HG03565 (cell line): Measurements from ENCODE around the gene GMDS.
"Not testable (repeated sequence)": the region's sequence is repeated elsewhere in the genome, so short reads cannot be mapped to it uniquely, and the experiment has no call there.

ENCODE experiments used
- ATAC-seq: cut with Tn5 transposase; IDR thresholded peaks from one replicate; pipeline ENCODE4 v1.9.1; 2021; ENCODE audit warnings: mild to moderate bottlenecking, moderate library complexity; ENCODE audit not compliant: unreplicated experiment

The GMDS gene

DNA sequence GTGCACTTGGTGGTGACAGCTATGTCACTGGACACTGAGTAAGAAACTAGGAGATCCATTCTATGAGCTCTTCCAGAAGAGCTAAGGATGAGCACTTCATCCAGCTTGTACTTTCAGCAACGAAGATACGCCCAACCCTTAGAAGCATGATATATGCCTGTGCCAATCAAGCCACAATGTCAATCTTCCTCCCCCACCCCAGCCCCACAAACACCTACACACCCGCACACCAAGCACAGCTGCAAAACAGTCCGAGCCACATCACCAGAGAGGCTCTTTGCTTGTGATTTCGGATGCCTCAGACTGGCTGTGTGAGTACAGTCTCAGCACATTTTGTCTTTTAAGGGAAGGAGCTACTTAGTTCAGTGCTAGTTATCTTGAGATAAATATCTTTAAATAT, 375.2 kb downstream of the GMDS start:
- ATAC-seq = no peak

DNA sequence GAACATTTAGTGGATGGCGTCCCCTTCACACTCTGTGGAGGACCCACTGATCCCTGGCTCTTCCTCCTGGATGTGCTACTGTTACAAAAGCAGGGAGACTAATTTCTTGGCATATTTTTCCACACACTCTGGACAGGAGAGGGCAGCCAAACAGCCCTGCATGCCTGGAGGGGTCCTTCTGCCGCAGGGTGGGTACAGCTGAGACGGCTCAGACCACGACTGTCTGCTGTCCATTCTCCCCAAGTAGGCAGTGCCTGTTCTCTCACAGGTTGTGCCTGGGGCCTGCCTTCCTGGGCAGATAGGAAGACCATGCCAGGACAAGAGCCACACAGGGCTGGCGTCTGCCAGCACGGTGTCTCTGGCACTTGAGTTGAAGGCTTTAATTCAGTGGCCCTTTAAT, 375.6 kb downstream of the GMDS start:
- no peak for ATAC-seq

DNA sequence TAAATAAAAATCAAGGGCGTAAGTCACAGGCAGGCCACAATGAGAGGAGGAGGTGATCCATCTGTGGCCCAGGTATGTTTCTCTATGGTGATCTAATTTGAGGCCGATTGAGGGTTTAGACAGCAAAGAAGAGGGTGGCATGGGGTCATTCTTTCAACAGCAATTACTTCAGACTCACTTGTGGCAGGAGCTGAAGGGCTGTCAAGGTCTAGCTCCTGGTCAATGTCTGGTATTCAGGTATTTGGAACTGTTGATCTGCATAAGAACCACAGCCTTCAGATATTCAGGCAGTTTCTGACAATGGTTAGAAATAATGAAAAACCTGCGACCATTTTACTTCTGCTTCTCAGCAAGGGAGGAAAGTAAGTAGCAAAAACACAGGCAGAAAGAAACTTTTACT, 376.1 kb downstream of the GMDS start:
- no peak for ATAC-seq

DNA sequence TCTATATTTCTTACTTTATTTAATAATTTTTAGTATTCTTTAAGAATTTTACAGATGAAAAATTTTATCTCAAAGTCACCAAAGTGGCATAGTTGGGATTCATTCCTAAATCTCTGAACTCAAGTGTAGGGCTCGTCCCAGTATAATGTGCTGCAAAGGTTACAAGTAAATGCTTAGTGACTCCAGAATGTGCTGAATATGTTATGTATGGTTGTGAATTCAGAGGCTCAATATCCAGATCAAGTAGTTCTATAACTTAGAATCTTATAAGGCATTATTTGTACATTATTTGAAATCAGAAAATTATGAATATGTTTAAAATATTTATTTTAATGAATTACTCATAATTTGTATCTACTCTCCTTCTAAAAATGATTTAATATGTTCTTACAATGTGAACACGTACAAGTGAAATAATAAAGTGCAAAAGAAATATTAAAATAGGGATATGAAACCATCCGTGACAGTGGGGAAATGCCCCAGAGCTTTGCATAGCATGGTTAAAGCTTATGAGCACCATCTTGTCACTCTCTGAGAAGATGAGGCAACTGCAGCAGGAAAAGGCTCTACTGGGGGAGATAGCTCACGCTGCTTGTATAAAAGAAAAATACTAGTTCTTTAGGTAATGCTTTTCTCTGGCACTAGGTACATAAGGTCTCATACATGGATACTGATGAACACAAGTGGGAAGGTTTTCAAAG, 376.7 kb downstream of the GMDS start:
- peak; percentile 80 for ATAC-seq

DNA sequence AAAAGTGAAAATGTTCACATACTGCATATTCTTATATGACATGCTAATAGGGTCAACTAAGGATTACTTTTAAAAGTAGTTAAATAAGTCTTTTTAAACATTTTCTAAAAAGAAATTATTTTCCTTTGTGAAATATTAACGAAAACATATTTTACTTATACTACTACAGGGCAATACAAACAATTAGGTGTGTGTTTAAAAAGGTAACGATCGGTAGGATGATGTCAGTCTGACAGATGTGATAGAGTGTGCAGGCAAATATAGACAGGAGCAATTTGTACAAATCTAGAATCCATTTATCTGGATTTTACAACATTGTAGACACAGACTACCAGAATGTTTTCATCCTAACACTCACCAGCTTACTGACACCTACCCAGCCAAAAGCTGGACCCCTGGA, 378.2 kb downstream of the GMDS start:
- ATAC-seq = no peak

DNA sequence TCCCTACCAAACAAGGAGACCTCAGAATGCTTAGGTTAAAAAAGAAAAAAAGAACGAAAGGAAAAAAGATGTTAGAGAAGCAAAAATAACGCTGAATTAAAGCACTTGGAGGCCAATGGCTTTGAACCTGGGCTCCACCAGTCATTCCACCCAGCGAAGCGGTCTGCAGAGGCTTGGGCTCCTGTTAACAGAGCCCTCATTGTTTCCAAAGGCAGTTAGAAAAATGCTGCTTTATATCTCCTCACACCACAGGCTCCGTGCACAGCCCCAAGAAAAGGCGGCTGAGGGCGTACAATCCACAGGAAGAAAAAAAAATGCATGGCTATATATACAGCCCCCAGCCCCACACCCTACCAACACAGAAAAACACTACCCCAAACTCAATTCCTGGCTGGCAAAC, 379.8 kb downstream of the GMDS start:
- ATAC-seq = no peak

DNA sequence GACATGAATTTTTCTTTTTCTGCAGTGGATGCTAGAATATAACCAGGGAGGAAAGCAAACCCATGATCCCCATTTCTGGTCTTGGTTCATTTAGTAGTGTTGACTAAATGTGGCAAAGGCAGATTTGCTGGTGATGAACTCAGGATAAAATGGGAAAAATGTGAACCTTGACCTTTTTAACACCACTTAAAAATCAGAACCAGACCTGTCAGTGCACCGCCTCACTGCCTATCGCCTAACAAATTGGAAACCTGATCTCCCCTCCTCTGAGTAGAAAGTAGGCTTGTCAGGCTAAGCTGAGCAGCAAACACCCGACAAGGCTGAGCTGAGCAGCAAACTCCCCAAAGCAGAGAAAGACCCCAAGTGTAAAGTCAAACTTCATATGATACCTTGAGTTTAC, 380.9 kb downstream of the GMDS start:
- ATAC-seq = no peak

DNA sequence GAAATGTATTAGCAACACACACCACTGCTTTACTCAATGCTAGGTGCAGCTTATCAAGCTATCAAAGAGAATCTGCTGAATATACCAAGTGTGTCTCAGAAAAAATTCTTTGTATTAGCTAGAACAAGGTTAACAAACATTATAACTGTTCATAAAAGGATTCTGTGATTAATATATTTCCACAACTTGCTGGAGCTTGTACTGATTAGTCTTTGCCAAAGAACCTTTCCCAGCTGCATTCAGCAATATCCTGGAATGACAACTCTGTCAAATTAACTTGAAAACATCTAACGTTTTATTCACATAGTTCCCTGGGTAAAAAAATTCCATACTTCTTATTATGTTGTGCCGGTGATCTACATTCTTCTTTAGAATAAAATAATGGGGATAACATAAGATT, 383.0 kb downstream of the GMDS start:
- no peak for ATAC-seq

DNA sequence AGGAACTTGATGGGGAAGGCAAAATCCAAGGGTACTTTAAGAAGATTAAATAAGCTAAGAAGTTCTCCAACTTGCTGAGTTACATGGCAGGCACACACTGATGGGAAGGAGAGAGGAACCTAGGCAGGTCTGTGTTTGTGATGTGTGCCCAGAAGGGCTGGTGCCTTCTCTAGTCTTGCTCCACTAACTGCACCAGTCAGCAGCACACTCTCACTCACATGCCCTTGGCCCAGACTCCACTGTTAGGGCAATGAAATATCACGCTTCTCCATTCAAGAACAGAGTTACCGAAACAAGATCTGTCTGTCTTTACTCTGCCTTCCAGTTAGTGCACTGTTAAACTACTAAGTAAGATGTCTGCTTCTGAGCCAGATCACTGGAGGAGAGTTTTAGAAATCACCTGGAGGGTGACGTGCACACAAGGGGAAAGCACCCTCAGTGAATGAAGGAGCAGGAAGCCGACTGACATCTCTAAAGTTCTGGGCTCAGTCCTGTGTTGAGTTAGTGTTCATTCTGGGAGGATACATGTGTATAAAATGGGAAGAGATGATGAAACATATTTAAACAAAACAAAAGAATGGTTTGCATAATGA, 384.6 kb downstream of the GMDS start:
- no peak for ATAC-seq

DNA sequence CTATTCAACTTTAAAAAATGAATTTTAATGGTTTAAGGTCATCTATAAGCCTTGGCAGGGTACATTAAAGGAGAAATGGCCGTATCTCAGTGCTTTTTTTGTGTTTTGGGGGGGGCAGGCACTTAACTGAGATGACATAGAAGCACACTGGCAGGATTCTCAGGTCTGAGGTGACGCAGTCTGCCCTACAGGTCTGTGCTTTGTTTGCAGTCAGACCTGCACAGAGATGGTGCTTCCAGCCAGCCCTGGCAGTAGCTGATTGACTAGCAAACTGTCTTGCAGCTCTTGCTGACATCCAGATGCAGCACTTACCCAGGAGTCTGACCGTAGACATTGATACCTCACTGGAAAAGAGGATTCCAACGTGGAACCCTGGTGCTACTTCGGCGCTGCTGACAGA, 386.5 kb downstream of the GMDS start:
- ATAC-seq = no peak

DNA sequence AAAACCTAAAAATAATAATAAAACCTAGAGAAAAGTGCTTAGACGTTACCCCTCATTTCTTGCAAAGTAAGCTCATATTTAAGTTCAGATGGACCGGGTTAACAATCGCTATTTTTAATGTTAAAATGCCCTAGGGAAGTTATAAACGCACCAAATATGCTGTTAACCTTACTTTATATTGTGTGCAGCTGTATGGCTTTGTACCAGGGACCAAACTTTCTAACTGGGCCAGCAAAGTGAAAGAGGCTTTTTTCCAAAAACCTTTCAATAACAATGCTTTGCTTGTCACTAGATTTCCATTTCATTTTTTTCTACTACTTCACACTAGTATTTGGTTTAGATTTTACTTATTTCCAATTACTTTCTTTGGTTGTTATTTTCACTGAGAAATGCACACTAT, 387.2 kb downstream of the GMDS start:
- no peak for ATAC-seq

DNA sequence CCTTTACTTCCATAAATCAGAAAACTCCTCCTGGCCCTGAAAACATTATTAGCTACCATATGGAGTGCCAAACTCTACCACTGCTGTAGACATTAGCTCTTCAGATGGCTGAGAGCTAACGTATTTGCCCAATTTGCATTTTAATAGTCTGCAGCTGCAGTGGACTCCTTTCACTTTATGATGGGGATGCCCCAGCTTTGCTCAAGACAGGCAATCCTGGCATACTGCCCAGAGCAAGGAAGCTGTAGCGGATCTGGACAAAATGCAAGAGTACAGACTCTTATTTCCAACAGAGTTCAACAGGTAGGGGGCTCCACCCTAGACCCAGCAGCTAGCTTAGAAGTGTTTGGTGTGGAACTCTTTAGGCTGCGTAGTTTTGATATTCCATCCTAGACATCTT, 389.0 kb downstream of the GMDS start:
- ATAC-seq = peak; percentile 82

DNA sequence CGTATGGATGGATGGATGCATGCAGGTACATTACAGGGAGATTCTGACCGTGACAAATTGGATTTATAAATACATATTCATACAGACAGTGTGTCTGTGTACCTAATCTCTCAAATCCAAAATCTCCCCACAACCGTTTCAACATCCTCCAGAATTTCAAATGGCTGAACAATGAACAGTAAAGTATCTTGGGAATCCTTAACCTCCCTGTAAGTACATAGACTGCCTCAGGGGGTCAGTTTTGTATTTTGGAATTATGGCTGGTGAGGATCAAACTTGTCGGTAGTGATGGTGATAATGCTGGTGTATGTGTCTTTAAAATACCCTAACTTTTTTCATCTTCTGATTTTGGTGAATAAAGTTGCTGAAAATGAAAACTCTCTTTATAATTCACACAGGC, 389.5 kb downstream of the GMDS start:
- no peak for ATAC-seq

DNA sequence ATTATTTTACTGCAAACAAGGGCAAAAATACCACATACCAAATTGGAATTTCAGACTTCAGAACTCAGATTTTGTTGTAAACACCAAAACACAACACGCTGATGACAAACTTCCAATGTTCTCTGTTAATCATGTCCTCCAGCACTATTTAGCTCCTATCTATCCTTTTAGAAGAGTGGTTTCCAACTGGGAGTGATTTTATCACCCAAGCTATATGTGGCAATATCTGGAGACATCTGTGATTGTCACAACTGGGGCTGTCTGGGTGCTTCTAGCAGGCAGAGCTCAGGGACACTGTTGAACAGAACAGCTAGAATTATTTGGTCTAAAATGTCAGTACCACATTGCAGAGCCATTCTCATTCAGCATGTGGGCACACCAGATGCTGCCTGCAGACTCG, 391.1 kb downstream of the GMDS start:
- ATAC-seq = no peak

DNA sequence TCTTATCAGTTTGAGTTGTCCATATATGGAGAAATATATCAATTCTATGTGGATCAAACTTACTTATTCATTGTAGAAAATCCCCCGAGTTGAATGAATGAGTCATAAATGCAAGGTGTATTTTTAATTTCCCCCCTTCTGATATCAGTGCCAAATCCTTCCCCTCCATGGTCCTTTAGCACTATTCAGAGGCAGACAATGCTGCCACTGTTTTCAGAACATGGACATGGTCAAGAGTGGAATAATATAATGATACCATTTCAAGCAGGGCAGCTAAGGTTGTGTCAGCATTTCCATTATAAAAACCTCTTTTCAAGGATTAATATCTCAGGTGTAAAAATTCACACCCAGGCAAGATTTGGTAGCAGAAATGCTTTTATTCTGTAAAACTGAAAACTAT, 391.6 kb downstream of the GMDS start:
- no peak for ATAC-seq

DNA sequence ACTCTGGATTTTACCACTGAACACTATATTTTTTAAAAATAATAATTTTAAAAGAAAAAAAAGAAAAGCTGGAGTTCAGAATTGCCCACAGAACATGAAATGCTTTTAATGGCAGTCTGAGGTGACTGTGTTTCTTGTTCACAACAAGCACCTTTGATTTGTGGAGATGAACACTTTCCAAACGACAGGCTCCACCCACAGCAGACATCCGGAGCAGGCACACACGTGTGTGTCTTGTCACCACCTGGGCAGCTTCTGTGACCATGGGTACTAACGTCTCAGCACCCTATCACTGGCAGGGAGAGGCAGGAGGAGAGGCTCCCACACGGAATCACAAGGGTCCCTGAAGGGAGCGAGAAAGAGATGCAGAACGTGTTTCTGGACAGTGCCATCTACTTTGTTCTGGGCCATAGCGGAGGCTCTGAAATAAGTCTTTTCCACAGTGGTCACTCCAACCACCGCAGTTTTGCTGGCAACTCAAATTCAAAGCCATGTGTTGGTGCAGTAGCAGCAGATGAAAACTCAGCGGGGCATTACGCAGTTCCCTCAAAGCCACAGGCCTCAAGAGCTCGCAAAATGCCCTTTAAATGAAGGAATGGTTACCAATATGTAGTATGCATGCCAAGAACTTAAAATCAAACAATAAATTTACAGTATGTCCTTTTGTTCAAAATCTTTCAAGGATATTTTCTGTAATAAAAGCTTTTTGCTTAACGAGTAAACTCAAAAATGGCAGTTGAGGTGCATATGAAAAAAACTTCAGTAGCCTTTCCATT, 393.5 kb downstream of the GMDS start:
- ATAC-seq = no peak

DNA sequence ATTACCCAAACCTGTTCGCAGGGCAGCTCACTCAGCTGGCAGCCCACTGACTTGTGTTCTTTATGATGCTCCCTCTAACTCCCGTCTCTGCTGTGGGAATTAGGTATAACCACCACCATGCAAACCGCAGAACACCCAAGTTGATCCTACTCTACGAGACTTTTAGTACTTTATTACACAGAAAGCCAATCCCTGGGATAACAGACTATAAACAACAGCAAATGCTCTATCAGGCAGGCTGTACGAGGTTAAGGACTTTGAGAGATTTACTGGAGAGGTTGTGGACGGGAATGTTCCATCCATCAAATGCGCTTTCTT, 394.6 kb downstream of the GMDS start:
- no peak for ATAC-seq

DNA sequence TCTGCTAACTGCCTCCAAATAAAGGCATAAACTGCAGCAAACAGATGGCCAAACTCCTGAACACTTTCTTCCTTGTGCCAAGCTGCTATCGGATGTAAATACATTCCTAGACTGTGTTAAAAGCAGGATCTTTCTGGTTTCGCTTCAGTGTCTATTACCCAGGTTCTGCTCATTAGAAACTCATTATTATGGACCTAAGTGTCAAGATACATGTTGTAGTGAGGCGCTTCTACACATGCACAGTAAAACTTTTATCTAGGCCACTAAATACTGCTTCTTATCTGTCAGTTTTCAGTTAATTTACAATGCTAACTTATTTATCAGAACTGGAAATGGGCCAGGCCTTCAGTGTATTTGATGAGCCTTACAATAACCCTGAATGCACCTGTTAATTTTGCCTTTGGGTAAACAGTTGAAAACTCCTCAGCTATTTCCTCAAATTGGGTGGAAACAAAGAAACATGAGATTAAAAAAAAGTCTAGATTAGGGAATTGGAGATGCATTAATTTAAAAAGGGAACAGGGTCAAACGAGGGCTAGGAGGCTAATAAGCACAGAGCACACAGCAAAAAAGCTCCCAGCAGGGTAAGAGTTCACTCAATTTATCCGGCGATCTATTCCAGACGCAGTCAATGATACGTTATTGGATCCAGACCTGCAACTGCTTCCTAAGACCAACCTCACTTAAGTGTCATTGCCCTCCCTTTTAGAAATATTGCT, 395.1 kb downstream of the GMDS start:
- no peak for ATAC-seq

DNA sequence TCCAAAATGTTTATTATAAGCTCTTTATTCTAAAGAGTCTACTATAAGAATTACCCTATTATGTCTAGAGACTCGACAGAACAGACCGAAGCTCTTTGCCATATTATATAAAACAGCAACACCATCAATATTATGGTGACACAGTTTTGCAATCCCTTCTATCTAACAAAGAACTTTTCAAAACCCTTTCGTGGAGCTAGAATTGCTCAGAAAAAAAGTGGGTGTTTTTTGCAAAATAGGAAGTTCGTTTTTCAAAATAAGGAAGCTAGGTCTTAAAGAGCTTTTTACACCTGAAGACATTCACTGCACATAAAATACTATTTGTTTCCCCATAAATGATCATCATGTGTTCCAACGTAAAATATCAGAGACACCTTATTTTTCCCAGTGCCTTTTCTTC, 395.7 kb downstream of the GMDS start:
- ATAC-seq = no peak

DNA sequence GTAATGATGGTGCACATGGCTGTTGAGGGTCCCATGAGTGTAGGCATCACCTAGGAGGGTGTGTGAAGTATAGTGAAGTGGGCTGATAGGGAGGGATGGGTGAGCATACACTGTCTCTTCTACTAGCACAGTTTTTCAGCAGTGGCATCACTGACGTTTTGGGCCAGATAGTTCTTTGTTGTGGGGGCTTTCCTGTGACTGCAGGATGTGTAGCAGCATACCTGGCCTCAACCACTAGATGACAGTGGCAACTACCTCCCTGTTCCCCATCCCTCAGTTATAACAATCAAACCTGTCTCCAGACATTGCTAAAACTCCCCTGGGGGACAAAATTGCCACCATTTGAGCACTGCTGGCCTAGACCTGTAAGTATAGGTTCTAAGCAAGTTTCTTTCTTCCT, 396.7 kb downstream of the GMDS start:
- no peak for ATAC-seq

DNA sequence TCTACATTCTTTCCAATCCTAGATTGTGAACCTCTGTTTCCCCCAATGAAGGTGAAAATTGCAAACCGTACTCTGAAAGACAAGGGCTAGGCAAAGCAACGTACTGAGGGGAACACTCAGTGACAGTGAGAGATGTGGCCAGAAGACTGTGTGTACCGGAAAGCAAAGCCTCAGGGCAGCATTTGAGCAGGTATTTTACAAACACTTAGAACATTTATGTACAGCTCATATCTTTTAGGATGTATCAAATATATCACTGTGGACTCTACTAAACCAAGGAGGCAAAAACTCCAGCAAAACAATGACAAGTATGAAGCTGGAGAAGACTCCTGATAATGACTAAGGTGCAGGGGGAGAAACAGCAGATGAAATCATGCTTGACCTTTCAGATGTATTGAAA, 398.8 kb downstream of the GMDS start:
- ATAC-seq = no peak

DNA sequence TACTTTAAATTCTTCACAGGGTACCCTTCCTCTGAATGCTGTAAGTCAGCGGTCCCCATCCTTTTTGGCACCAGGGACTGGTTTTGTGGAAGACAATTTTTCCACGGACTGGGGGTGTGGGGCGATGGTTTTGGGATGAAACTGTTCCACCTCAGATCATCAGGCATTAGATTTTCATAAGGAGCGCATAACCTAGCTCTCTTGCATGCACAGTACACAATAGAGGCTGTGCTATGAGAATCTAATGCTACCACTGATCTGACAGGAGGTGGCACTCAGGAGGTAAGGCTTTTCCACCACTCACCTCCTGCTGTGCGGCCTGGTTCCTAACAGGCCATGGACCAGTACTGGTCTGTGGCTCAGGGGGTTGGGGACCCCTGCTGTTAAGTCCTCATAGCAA, 399.9 kb downstream of the GMDS start:
- not testable (repeated sequence) for ATAC-seq
